ENCODE results near the gene CYP46A1.

Gene CYP46A1

GRCh38 chr14:99681832-99682148, 2.3 kb upstream of the CYP46A1 start:
- DNase-seq (ENCODE audit: low read depth, low spot score), result no peak
- TF ChIP-seq CTCF (IDR thresholded peaks at IDR 0.05; ENCODE audit: low read depth, low read length), result no peak
- H3K4me3 ChIP-seq (ENCODE audit: low read depth, low read length), result no peak overlapping the region
- in situ Hi-C loops (cut with HindIII; ENCODE audit: low sequenced_read_pairs), result no loop called here

- peak; percentile 56 for DNase-seq (ENCODE audit: low read depth, low spot score)
- in situ Hi-C loops (cut with HindIII; ENCODE audit: low sequenced_read_pairs), result no loop called here
- peak overlapping the region; percentile 72 for H3K4me3 ChIP-seq (ENCODE audit: low read depth, low read length)
- TF ChIP-seq CTCF (IDR thresholded peaks at IDR 0.05; ENCODE audit: low read depth, low read length), result peak; percentile 96
These were observed 1.1 kb upstream of the CYP46A1 start for GRCh38 chr14:99682809-99683618.

GRCh38 chr14:99684410-99684934, 374 bp downstream of the CYP46A1 start:
- DNase-seq (ENCODE audit: low read depth, low spot score), result no peak
- in situ Hi-C loops (cut with HindIII; ENCODE audit: low sequenced_read_pairs), result no loop called here
- TF ChIP-seq CTCF (IDR thresholded peaks at IDR 0.05; ENCODE audit: low read depth, low read length), result no peak
- peak overlapping the region; percentile 35 for H3K4me3 ChIP-seq (ENCODE audit: low read depth, low read length)

- in situ Hi-C loops (cut with HindIII; ENCODE audit: low sequenced_read_pairs), result no loop called here
- no peak for TF ChIP-seq CTCF (IDR thresholded peaks at IDR 0.05; ENCODE audit: low read depth, low read length)
- DNase-seq (ENCODE audit: low read depth, low spot score), result no peak
- no peak overlapping the region for H3K4me3 ChIP-seq (ENCODE audit: low read depth, low read length)
These were observed 1.1 kb downstream of the CYP46A1 start for GRCh38 chr14:99685151-99685591.

GRCh38 chr14:99685596-99685995, 1.5 kb downstream of the CYP46A1 start:
- TF ChIP-seq CTCF (IDR thresholded peaks at IDR 0.05; ENCODE audit: low read depth, low read length), result no peak
- no peak for DNase-seq (ENCODE audit: low read depth, low spot score)
- in situ Hi-C loops (cut with HindIII; ENCODE audit: low sequenced_read_pairs), result no loop called here
- H3K4me3 ChIP-seq (ENCODE audit: low read depth, low read length), result no peak overlapping the region

GRCh38 chr14:99686557-99687283, 2.6 kb downstream of the CYP46A1 start:
- H3K4me3 ChIP-seq (ENCODE audit: low read depth, low read length), result no peak overlapping the region
- in situ Hi-C loops (cut with HindIII; ENCODE audit: low sequenced_read_pairs), result no loop called here
- no peak for DNase-seq (ENCODE audit: low read depth, low spot score)
- TF ChIP-seq CTCF (IDR thresholded peaks at IDR 0.05; ENCODE audit: low read depth, low read length), result no peak
